ENCODE results near the gene ZFYVE1.
"Not testable (repeated sequence)": the region's sequence is repeated elsewhere in the genome, so short reads cannot be mapped to it uniquely, and the experiment has no call there.

ZFYVE1 gene

GRCh38 chr14:72957213-72957612 lies 69.7 kb downstream of the ZFYVE1 start:
- no peak for DNase-seq

- not testable (repeated sequence) for DNase-seq
Measured at GRCh38 chr14:72956741-72957140, 70.2 kb downstream of the ZFYVE1 start.

DNA sequence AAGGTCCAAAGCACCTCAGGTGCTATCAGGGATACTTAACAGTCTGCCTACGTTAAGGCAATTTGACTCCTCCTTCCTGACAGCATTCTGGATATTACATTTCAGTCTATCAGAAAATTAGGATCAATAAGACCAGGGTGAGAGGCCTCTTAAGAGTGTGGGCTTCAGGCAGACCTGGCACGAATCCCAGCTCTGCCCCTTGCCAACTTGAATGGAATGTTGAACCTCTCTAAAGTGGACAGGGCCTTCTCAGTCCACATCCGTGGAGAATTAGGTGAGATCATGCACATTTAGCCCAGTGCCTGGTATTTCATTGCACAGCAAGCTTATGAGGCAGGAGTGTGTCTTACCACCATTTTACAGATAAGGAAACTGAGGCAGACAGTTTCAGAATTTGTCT lies 74.7 kb downstream of the ZFYVE1 start:
- no peak for DNase-seq

DNA sequence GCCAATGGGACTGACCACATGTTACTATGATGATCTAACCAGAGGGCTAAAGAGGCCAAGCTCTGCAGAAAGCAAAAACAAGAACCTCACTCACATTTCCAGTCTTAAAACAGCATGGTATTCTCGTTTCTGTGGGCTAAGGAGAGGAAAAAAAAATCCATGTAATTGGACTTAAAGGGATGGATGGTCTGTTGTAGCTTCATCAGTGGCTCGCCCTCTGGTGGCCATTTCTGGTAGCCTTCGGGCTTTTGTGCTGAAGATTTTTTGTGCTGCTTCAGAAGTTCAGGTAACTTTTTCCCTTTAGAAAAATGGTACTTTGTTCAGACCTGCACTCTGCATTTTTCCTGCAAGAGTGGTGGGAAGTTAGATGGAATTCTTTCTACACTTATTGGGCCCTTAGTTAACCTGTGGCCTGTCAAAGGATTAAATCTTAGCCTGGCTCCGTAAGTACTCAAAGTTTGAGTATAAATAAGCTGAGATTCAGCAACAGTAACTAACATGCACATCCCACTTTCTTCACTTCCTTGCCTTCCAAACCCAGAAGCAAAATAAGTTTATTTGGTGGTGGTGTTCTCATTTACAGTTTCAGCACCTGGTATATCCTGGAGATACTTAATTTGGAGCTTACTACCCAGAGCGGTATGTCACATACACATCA lies 78.3 kb downstream of the ZFYVE1 start:
- peak; percentile 69 for DNase-seq

DNA sequence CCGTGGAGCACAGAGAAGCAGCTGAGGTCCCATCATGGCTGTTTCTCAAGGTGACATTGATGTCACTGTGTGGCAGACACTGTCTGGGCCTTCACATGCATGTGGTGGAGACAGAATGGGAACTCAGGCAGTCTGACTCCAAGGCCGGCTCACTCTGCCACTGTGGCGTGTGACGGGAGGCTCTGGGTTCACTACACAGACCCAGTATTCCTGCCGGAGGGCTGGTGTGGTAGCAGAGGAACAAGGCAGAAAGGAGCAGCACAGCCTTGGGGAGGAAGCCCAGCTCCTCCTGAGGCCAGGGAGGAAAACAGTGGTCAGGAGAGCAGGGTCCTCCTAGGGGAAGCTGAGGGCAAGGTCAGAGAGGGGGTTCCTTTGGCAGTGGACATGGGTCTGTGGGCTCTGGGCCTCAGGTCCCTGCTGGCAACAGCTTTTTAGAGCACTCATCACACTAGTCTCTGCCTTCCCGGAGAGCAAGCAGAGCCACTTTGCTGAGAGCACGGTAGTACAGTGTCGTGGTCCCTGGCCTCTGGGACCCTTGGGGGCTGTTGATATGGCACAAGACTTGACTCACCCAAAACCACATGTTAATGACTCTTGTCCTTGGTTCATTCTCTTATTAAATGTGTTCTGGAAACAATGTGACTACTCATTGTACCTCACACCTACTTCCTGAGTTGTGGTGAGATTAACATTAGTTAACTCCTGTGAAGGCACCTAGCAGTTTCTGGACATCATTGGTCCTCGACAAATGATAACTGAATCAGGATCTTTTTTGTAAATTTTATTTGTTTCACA lies 79.3 kb downstream of the ZFYVE1 start:
- DNase-seq: no peak

- DNase-seq: no peak
Measured at GRCh38 chr14:72946491-72946890, 80.4 kb downstream of the ZFYVE1 start.

DNA sequence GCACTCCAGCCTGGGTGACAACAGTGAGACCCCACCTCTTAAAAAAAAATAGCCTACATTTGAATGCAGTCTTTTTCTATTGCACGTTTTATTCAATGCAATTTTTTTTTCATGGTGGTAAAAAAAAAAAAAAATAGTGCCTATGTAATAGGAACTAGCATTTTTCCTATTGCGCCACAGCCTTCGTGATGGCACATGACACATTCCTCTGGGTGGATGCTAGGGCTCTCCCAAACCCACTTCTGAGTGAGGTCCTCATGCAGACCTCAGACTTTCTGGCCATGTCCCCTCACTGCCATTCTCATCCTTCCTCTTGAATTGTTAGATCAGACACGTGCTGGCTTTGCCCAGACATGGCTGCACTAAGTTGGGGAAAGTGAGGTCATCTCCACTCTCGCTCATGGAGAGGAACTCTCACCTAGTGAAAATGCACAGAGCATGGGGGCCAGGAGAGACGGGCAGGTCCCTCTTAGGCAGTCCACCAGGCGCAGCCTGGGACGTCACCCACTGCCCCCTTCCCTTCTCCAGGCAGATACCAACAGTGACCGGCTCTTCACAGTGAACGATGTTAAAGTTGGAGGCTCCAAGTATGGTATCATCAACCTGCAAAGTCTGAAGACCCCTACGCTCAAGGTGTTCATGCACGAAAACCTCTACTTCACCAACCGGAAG lies 81.4 kb downstream of the ZFYVE1 start:
- no peak for DNase-seq

DNA sequence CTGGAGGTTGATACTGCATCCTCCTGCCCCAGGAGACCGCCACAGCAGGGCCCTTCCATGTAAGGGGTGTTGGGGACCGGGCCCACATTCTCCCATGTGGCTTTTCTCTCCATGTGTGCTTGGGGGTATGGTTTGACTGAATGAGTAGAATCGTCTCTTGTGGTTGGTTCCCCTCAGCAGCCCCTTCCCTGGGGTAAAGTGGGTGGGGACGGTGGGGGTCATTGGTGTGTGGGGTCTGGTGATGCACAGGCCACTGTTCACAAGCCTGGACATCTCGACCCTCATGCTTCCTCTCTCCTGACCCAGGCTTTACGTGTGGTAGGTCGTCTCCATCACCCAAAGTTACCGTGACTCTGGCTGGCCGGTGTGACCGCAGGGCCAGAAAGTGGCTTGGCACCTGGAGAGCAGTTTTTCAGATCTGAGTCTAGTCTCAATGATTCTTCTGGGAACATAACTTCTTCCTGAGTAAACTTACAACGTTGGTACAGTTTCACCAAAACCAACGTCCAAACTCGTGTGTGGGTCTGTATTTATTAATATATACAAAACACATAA lies 83.0 kb downstream of the ZFYVE1 start:
- DNase-seq: no peak

DNA sequence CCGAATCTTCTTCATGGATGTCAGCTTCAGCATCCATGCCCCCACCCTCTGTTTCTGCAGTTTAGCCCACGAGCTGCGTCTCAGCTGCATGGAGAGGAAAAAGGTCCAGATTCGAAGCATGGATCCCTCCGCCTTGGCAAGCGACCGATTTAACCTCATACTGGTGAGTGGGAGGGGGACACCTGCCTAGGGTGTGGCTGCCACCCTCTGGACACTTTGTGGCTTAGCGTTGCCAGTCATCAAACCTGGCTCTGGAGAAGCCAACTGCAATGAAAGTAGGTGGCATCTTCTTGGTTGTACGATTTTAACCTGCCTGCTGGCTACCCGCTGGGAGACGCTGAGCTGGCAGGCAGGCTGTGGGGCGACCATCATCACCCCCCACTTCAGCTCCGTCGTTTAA lies 84.0 kb downstream of the ZFYVE1 start:
- DNase-seq: no peak

- DNase-seq: no peak
Measured at GRCh38 chr14:72941286-72941985, 85.5 kb downstream of the ZFYVE1 start.

DNA sequence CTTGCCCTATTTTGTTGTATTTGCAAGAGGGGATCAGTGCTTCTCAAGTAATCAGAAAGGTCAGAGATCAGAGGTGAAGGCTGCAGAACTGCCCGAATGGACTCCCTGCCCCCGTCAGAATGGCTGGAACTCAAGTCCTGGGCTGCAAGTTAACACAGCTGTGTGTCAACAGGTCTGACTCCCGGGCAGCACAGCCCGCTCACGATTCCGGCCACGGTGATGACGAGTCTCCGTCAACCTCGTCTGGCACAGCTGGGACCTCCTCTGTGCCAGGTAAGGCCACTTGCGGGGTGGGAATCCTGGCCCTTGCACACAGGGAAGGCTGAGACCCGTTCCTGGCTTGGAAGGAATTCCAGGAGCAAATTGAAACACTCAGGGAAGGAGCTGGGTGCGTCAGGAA lies 87.3 kb downstream of the ZFYVE1 start:
- DNase-seq: no peak

- no peak for DNase-seq
Measured at GRCh38 chr14:72932893-72933292, 94.0 kb downstream of the ZFYVE1 start.

GRCh38 chr14:72929316-72930080 lies 97.4 kb downstream of the ZFYVE1 start:
- DNase-seq: no peak

GRCh38 chr14:72928872-72929271 lies 98.0 kb downstream of the ZFYVE1 start:
- DNase-seq: no peak

GRCh38 chr14:72926292-72927028 lies 100.4 kb downstream of the ZFYVE1 start, which contains the start of gene DCAF4:
Gene DCAF4 (plus strand): TSS chr14:72926464. CDS start chr14:72937979, 11,515 bp downstream.
- DNase-seq: peak; percentile 98

DNA sequence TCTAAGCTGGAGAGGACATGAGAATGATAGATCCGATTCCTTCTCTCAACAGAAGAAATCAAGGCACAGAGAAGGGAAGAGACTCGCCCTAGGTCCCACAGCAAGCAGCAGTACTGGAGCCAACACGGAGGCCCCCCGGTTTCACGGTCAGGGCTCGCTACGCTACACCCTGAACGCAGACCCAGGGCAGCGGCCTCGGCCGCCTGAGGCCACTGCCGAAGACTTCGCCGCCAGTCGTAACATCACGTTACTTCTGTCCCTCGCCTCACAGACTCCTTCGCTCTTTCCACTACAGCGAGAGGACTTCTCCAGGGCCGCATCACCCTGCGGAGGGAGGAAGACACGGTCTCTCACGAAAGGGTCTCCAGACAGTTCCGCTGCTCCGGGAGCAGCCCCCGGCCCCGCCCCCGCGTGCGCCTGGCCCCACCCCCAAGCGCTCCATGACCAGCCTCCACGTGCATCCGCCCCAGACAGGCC lies 101.1 kb downstream of the ZFYVE1 start:
- no peak for DNase-seq

DNA sequence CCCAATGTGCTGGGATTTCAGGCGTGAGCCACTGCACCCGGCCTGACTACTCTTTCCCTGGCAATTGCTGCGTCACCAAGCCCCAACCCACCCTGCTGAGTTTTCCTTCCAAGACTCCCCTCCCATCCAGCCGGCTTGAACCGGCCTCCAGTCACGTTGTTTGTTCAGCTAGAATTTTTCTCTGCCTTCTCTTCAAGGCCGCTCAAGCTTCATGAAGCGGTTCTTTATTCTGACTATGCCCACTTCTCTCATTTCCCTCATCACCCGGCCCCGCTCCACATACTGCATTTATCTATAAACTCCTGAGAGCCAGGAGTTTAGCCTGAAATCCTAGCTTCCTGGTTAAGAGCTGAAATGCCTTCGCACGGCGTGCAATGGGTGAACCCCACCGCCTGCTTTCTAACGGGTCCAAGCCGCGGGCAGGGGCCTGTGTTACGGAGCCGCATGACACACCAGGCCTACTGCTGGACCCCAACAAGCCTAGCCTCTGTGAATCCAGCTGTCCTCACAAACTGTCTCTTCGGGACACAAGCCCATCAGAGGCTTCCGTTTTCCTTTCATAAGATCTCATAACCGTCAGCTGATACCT lies 101.6 kb downstream of the ZFYVE1 start:
- no peak for DNase-seq

- no peak for DNase-seq
Measured at GRCh38 chr14:72924337-72924736, 102.6 kb downstream of the ZFYVE1 start.

DNA sequence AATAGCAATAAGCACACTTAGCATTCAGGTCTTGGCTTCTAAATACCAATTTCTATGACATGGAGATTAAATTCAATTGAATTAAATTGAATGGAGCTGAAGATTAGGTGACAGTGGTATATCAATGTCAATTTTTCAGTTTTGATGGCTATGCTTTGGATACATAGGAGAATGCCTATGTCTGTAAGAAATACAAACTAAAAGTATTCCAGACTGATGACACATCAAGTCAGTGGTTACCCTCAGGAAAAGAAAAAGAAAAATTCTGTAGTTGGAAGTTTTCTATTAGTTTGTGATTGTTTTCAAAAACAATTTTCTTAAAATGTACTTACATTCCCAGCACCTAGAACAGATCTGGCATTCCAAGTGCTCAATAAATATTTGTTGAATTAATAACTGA lies 105.5 kb downstream of the ZFYVE1 start:
- no peak for DNase-seq

GRCh38 chr14:72920008-72920407 lies 106.9 kb downstream of the ZFYVE1 start:
- no peak for DNase-seq
